Measurements from ENCODE around the gene COG3. TPM values are rescaled to one million over a fixed set of nuclear protein-coding genes. Genes with fewer than 3 reads are reported as not detected.

Gene COG3
- total and polyA plus RNA-seq, 10 of the 15 experiments (the other 5 are each of a cell fraction or from before 2014, with no cell fraction given), result 6.1 to 35.1 (median 22.6) TPM

- no peak for TF ChIP-seq EZH2 (IDR thresholded peaks at IDR 0.05; ENCODE audit: borderline replicate concordance, control insufficient read depth, low read depth, low read length)
Observed at GRCh38 chr13:45540864-45541263, 76.1 kb downstream of the COG3 start (continued).

DNA sequence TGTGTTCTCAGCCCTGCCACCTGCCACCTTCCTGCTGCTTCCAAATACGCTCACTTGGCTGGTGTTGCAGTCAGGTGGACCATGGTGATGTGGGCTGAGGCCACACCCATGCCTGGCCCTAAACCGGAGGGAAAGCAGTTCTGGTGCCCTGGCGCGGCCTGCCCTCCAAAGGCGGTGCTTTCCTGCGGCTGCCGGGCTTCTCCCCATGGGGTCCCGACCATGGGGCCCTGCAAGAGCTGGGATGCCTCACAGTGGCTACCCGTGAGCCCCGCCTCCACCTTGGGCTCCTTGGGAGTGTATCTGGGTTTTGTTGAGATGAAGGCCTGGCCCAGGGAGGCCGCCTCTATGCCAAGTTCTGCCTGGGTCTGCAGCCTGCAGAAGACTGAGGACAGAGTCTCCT lies 77.1 kb downstream of the COG3 start:
- RAD21 ChIA-PET (ENCODE audit: unreplicated experiment), result no interaction called here
- Histone ChIP-seq H3K4me1 (ENCODE audit: control insufficient read depth, insufficient read depth, low read length) (no peaks in the 10 kb centered on the region), H3K27ac (ENCODE audit: control insufficient read depth, insufficient read depth) (no peak overlapping the region), H3K9me3 (replicated peaks; ENCODE audit: control insufficient read depth, insufficient read depth, low read length) (no peaks in the 10 kb centered on the region), H3K4me2 (ENCODE audit: control insufficient read depth, insufficient read depth) (no peak overlapping the region), H2AFZ (ENCODE audit: control insufficient read depth, low read depth, low read length) (no peak overlapping the region), H3K27me3 (replicated peaks in 1 of 2; ENCODE audit: control insufficient read depth in 2 of 2, insufficient read depth in 2 of 2, low read length in 1 of 2) (no peaks in the 10 kb centered on the region), H3K9ac (ENCODE audit: control insufficient read depth, insufficient read depth, low read length) (no peak overlapping the region), H4K20me1 (ENCODE audit: control insufficient read depth, insufficient read depth) (no peaks in the 10 kb centered on the region), H3K4me3 (no peak overlapping the region), H3K36me3 (ENCODE audit: control insufficient read depth in 2 of 2, insufficient read depth in 2 of 2, low read length in 1 of 2) (no peaks in the 10 kb centered on the region; a peak in 2 of 4 replicates), H3K79me2 (ENCODE audit: control insufficient read depth, insufficient read depth, low read length) (no peaks in the 10 kb centered on the region)
- intact Hi-C loops (cut with micrococcal nuclease; ENCODE audit: unreplicated experiment) (no loop called here), in situ Hi-C loops (cut with MboI) (loop anchor here (10.0 kb wide), 1 partner anchor 183 kb away; no protein-coding TSS in a partner anchor)
- 79% methylated on average over 11 of the region's 11 CpGs for WGBS (ENCODE audit: insufficient coverage, insufficient replicate concordance, low lambda C conversion rate, missing lambda C conversion rate)
- CTCF ChIA-PET, result no interaction called here
- no peak for DNase-seq (ENCODE audit: low read depth, low spot score)
- no peak for ATAC-seq
- no TSS peak for BruUV-seq (replicated peaks)
- POLR2A ChIA-PET, result no interaction called here
- TF ChIP-seq PKNOX1 (IDR thresholded peaks at IDR 0.05) (no peak), TCF7 (IDR thresholded peaks at IDR 0.05; ENCODE audit: borderline replicate concordance) (no peak), RFX5 (IDR thresholded peaks at IDR 0.05; ENCODE audit: low read depth, low read length) (no peak), NFIC (IDR thresholded peaks at IDR 0.05; ENCODE audit: low read depth, low read length) (no peak), POLR2AphosphoS2 (IDR thresholded peaks at IDR 0.05; ENCODE audit: low read depth, low read length) (no peak)
- TF ChIP-seq, protein P1, sequence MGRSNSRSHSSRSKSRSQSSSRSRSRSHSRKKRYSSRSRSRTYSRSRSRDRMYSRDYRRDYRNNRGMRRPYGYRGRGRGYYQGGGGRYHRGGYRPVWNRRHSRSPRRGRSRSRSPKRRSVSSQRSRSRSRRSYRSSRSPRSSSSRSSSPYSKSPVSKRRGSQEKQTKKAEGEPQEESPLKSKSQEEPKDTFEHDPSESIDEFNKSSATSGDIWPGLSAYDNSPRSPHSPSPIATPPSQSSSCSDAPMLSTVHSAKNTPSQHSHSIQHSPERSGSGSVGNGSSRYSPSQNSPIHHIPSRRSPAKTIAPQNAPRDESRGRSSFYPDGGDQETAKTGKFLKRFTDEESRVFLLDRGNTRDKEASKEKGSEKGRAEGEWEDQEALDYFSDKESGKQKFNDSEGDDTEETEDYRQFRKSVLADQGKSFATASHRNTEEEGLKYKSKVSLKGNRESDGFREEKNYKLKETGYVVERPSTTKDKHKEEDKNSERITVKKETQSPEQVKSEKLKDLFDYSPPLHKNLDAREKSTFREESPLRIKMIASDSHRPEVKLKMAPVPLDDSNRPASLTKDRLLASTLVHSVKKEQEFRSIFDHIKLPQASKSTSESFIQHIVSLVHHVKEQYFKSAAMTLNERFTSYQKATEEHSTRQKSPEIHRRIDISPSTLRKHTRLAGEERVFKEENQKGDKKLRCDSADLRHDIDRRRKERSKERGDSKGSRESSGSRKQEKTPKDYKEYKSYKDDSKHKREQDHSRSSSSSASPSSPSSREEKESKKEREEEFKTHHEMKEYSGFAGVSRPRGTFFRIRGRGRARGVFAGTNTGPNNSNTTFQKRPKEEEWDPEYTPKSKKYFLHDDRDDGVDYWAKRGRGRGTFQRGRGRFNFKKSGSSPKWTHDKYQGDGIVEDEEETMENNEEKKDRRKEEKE (IDR thresholded peaks at IDR 0.05), result no peak
- no peak for FAIRE-seq
- SMC1A ChIA-PET (ENCODE audit: uncharacterized antibody, unreplicated experiment), result no interaction called here
